ENCODE data around the gene HOXB9.

- TF ChIP-seq KDM1A (IDR thresholded peaks at IDR 0.05) (no peak), SP1 (CRISPR knock-in tag; IDR thresholded peaks at IDR 0.05) (no peak), SMAD4 (CRISPR knock-in tag; conservative IDR thresholded peaks at IDR 0.05) (no peak), EZH2 (IDR thresholded peaks at IDR 0.05; ENCODE audit: borderline replicate concordance, low read depth, low read length) (no peak), BHLHE40 (IDR thresholded peaks at IDR 0.05; ENCODE audit: low read length) (no peak), CTCF (IDR thresholded peaks at IDR 0.05 in 2 of 3, conservative IDR thresholded peaks at IDR 0.05 in 1 of 3; ENCODE audit: insufficient read depth in 2 of 3, low read depth in 1 of 3, low read length in 3 of 3) (no peak), CEBPB (tag; IDR thresholded peaks at IDR 0.05) (no peak), NCOA2 (IDR thresholded peaks at IDR 0.05; ENCODE audit: partially characterized antibody in 2 of 2) (no peak), ZBTB11 (CRISPR knock-in tag; IDR thresholded peaks at IDR 0.05) (no peak), FOXK1 (CRISPR knock-in tag; IDR thresholded peaks at IDR 0.05; ENCODE audit: borderline replicate concordance) (no peak), ZBTB33 (CRISPR knock-in tag; IDR thresholded peaks at IDR 0.05) (no peak), FOXJ3 (CRISPR knock-in tag; IDR thresholded peaks at IDR 0.05) (no peak)
These were observed 9.3 kb downstream of the HOXB9 start for GRCh38 chr17:48616717-48617470.

Data from K562 (cell line).